SJCRH30 (cell line): ENCODE results near the gene BDKRB1. TPM values are rescaled to one million over a fixed set of nuclear protein-coding genes. Genes with fewer than 3 reads are reported as not detected.

Experiments used
- DNase-seq, 2 experiments: peaks; one replicate each; pipeline ENCODE4 v3.0.0-alpha.2; 2015 to 2020
- H3K27ac ChIP-seq: fragments of 250-450 bp; sonication (Bioruptor Pico); 2 replicates; pipeline ENCODE4 v1.5.1; 2020; ENCODE audit warnings: mild to moderate bottlenecking, moderate library complexity
- H3K27me3 ChIP-seq: fragments of 250-450 bp; sonication (Bioruptor Pico); 2 replicates; pipeline ENCODE4 v1.5.1; 2020; ENCODE audit warnings: mild to moderate bottlenecking, moderate library complexity
- H3K36me3 ChIP-seq: fragments of 250-450 bp; sonication (Bioruptor Pico); 2 replicates; pipeline ENCODE4 v1.5.1; 2020; ENCODE audit warnings: mild to moderate bottlenecking, moderate library complexity
- H3K4me1 ChIP-seq: fragments of 250-450 bp; sonication (Bioruptor Pico); 2 replicates; pipeline ENCODE4 v1.5.1; 2020; ENCODE audit warnings: mild to moderate bottlenecking, moderate library complexity
- H3K4me3 ChIP-seq: fragments of 250-450 bp; sonication (Bioruptor Pico); 2 replicates; pipeline ENCODE4 v1.5.1; 2020; ENCODE audit warnings: mild to moderate bottlenecking, moderate library complexity
- H3K9me3 ChIP-seq: fragments of 250-450 bp; sonication (Bioruptor Pico); replicated peaks from 2 replicates; pipeline ENCODE4 v1.5.1; 2020; ENCODE audit warnings: mild to moderate bottlenecking, moderate library complexity
- total RNA-seq: library from RNA; depleted of rRNA; stranded (reverse); fragments of >200 nt; shearing (Covaris generic); gene quantifications from 2 replicates; pipeline ENCODE4 v1.2.3, GENCODE V29; 2014

The BDKRB1 gene
- total RNA-seq, 1 experiment from 2014 or later: 2.3 TPM

- no peaks in the 10 kb centered on the region for H3K36me3 ChIP-seq
- no peak overlapping the region for H3K4me3 ChIP-seq
- H3K27ac ChIP-seq: peak overlapping the region; percentile 51
- H3K4me1 ChIP-seq: peaks cover 4% of the 10 kb centered on the region; the same call in 1 of the 2 replicates
- no peaks in the 10 kb centered on the region for H3K9me3 ChIP-seq
- H3K27me3 ChIP-seq: no peaks in the 10 kb centered on the region
- peak; percentile 37 to 41 for DNase-seq
Observed at GRCh38 chr14:96245710-96246538, 10.1 kb upstream of the BDKRB1 start.

GRCh38 chr14:96246539-96246847 lies 9.5 kb upstream of the BDKRB1 start:
- no peaks in the 10 kb centered on the region for H3K36me3 ChIP-seq
- H3K4me1 ChIP-seq: peaks cover 4% of the 10 kb centered on the region; the same call in 1 of the 2 replicates
- H3K4me3 ChIP-seq: no peak overlapping the region
- H3K9me3 ChIP-seq: no peaks in the 10 kb centered on the region
- H3K27me3 ChIP-seq: no peaks in the 10 kb centered on the region
- DNase-seq: peak; percentile 47 to 61
- peak overlapping the region; percentile 51 for H3K27ac ChIP-seq

GRCh38 chr14:96247031-96247430 lies 9.0 kb upstream of the BDKRB1 start:
- no peak for DNase-seq
- no peaks in the 10 kb centered on the region for H3K9me3 ChIP-seq
- H3K27me3 ChIP-seq: no peaks in the 10 kb centered on the region
- H3K27ac ChIP-seq: no peak overlapping the region
- H3K36me3 ChIP-seq: no peaks in the 10 kb centered on the region
- H3K4me3 ChIP-seq: no peak overlapping the region
- peaks cover 4% of the 10 kb centered on the region; the same call in 1 of the 2 replicates for H3K4me1 ChIP-seq

GRCh38 chr14:96249029-96249428 lies 7.0 kb upstream of the BDKRB1 start:
- H3K4me3 ChIP-seq: no peak overlapping the region
- peaks cover 7% of the 10 kb centered on the region for H3K4me1 ChIP-seq
- no peaks in the 10 kb centered on the region for H3K27me3 ChIP-seq
- DNase-seq: no peak
- H3K36me3 ChIP-seq: no peaks in the 10 kb centered on the region
- no peak overlapping the region for H3K27ac ChIP-seq
- H3K9me3 ChIP-seq: no peaks in the 10 kb centered on the region

DNA sequence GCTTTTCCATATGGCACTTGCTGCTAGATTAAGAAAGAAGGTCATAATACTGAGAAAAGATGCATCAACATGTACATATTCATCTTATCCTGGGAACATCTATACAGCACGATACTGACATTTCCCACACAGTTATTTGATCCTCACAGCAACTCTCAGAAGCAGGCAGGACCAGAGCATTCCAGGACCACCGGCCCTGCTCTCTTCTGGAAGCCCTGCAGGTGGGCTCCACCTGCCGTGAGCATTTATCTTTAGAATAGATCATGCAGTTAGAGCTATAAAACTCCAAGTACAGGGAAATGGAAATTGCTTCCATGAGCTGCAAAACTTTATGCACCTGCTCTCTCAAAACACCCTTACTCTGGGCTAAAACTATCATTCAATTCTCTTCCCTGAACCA lies 5.5 kb upstream of the BDKRB1 start:
- Histone ChIP-seq H3K4me1 (peaks cover 7% of the 10 kb centered on the region), H3K4me3 (no peak overlapping the region), H3K27me3 (no peaks in the 10 kb centered on the region), H3K27ac (no peak overlapping the region), H3K36me3 (no peaks in the 10 kb centered on the region), H3K9me3 (no peaks in the 10 kb centered on the region)
- no peak for DNase-seq

DNA sequence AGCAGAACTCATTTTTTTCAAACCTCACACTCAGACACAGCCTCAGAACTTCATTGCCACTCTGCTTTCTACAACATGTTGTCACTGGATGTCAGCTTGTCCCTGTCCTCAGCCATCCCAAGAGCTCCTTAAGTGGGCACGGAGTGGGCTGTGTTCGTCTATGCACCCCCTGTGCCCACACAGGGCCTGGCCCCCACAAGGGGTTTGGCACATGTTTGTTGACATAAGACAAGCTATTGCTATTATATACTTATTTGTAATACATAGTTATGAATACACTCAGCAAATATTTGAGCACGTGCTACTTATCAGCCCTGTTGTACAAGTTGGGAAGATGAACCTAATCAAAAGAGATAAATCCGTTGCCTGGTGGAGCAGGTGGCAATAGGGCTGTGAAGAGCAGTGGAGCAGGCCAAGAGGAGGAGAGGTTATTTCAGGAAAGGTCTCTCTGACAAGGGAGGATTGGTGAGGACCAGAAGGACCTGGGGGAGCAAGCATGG lies 4.3 kb upstream of the BDKRB1 start:
- Histone ChIP-seq H3K4me1 (peaks cover 3% of the 10 kb centered on the region; the same call in 1 of the 2 replicates), H3K27me3 (no peaks in the 10 kb centered on the region), H3K27ac (peak overlapping the region; percentile 56), H3K36me3 (no peaks in the 10 kb centered on the region), H3K9me3 (no peaks in the 10 kb centered on the region), H3K4me3 (no peak overlapping the region)
- DNase-seq: no peak

DNA sequence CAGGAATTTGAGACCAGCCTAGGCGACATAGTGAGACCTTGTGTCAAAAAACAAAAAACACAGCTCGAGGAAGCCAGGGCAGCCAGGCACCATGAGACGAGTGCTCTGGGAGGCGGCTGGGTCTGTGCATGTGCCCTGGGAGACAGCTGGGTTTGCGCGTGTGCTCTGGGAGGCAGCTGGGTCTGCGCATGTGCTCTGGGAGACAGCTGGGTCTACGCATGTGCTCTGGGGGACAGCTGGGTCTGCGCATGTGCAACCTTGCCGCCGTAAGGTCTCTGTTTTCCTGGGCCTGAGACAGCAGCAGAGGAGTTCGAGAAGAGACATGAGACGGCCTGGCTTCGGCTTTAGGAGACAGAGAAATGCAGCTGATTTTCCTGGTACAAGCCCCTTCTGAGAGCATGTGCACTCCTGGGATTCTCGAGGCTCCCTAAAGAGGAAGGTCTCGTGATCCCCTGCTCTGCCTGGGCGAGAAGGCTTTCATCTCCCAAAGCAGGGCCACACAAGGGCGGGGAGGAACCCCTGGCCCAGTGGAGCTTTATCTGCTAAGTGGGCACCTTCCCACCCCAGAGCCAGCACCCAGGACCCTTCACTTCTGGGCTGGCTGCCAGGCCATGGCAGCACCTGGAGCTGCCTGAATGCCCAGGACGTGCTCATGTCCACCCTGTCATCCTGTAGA lies 3.5 kb upstream of the BDKRB1 start:
- Histone ChIP-seq H3K36me3 (no peaks in the 10 kb centered on the region), H3K27ac (peak overlapping the region; percentile 56), H3K27me3 (no peaks in the 10 kb centered on the region), H3K4me3 (peak overlapping the region; percentile 52), H3K4me1 (peaks cover 3% of the 10 kb centered on the region; the same call in 1 of the 2 replicates), H3K9me3 (no peaks in the 10 kb centered on the region)
- peak; percentile 85 to 92 for DNase-seq

- H3K36me3 ChIP-seq: no peaks in the 10 kb centered on the region
- peak overlapping the region; percentile 52 for H3K4me3 ChIP-seq
- H3K27ac ChIP-seq: peak overlapping the region; percentile 56
- peaks cover 3% of the 10 kb centered on the region; the same call in 1 of the 2 replicates for H3K4me1 ChIP-seq
- H3K27me3 ChIP-seq: no peaks in the 10 kb centered on the region
- DNase-seq: no peak
- H3K9me3 ChIP-seq: no peaks in the 10 kb centered on the region
Observed at GRCh38 chr14:96252999-96253539, 2.9 kb upstream of the BDKRB1 start.

DNA sequence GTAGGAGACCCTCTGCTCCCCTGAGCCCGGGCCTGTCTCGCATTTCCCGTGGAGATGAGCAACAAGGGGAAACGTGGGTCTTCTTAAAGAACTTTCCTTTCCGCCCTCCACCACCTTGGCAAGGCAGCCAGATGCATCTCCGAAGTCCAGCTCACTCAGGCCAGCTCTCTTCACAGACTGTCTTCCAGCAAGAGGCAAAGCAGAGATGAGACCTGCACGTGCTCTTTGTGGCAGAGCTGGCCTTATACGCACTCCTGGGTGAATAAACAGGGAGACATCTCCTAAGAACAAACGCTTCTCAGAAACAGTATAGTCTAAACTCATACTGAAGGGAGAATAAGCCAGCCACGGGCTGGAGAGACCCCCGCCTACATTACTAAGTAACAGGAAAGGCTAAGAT lies 1.3 kb upstream of the BDKRB1 start:
- no peak for DNase-seq
- no peak overlapping the region for H3K4me3 ChIP-seq
- H3K27me3 ChIP-seq: no peaks in the 10 kb centered on the region
- no peak overlapping the region for H3K27ac ChIP-seq
- H3K36me3 ChIP-seq: no peaks in the 10 kb centered on the region
- H3K9me3 ChIP-seq: peaks cover 5% of the 10 kb centered on the region; the same call in 1 of the 2 replicates
- H3K4me1 ChIP-seq: peaks cover 3% of the 10 kb centered on the region; the same call in 1 of the 2 replicates

DNA sequence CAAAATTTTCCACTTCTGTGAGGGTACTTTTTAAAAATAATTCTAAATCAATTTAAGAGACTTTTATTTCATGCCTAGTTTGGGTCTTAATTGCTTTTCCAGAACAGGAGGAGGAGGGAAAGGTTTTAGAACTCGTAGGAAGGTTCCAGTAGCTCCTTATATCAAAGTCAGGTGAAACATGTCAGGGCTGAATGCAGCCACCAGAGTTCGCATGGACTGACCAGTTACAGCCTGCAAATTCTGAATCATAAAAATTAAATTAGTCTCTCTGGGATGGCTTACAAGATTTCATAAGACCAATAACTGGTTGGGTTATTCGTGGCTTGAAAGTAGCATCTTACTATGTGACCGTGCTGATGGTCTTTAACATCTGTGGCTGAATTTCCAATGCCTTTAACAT lies 397 bp downstream of the BDKRB1 start:
- Histone ChIP-seq H3K36me3 (no peaks in the 10 kb centered on the region), H3K4me1 (peaks cover 16% of the 10 kb centered on the region), H3K27ac (no peak overlapping the region), H3K4me3 (no peak overlapping the region), H3K27me3 (no peaks in the 10 kb centered on the region), H3K9me3 (peaks cover 5% of the 10 kb centered on the region; the same call in 1 of the 2 replicates)
- DNase-seq: no peak

GRCh38 chr14:96257056-96257455 lies 1.0 kb downstream of the BDKRB1 start:
- no peak for DNase-seq
- Histone ChIP-seq H3K9me3 (peaks cover 5% of the 10 kb centered on the region; the same call in 1 of the 2 replicates), H3K27me3 (no peaks in the 10 kb centered on the region), H3K27ac (no peak overlapping the region), H3K36me3 (no peaks in the 10 kb centered on the region), H3K4me1 (peaks cover 23% of the 10 kb centered on the region), H3K4me3 (no peak overlapping the region)

- no peaks in the 10 kb centered on the region for H3K27me3 ChIP-seq
- peaks cover 5% of the 10 kb centered on the region; the same call in 1 of the 2 replicates for H3K9me3 ChIP-seq
- peaks cover 24% of the 10 kb centered on the region for H3K4me1 ChIP-seq
- H3K36me3 ChIP-seq: no peaks in the 10 kb centered on the region
- H3K4me3 ChIP-seq: no peak overlapping the region
- DNase-seq: no peak
- no peak overlapping the region for H3K27ac ChIP-seq
Observed at GRCh38 chr14:96257900-96258299, 1.9 kb downstream of the BDKRB1 start.

GRCh38 chr14:96260341-96260821 lies 4.4 kb downstream of the BDKRB1 start:
- Histone ChIP-seq H3K27me3 (no peaks in the 10 kb centered on the region), H3K9me3 (peaks cover 5% of the 10 kb centered on the region; the same call in 1 of the 2 replicates), H3K4me3 (no peak overlapping the region), H3K27ac (peak overlapping the region; percentile 78), H3K4me1 (peaks cover 22% of the 10 kb centered on the region), H3K36me3 (no peaks in the 10 kb centered on the region)
- DNase-seq: peak; percentile 43 to 62

GRCh38 chr14:96261053-96261452 lies 5.0 kb downstream of the BDKRB1 start:
- no peak overlapping the region for H3K4me3 ChIP-seq
- no peaks in the 10 kb centered on the region for H3K36me3 ChIP-seq

More at GRCh38 chr14:96261053-96261452, 5.0 kb downstream of the BDKRB1 start:
- peaks cover 22% of the 10 kb centered on the region for H3K4me1 ChIP-seq
- H3K27ac ChIP-seq: peak overlapping the region; percentile 78
- peaks cover 5% of the 10 kb centered on the region; the same call in 1 of the 2 replicates for H3K9me3 ChIP-seq
- H3K27me3 ChIP-seq: no peaks in the 10 kb centered on the region
- no peak for DNase-seq
